WTC11 (cell line): ENCODE measurements around the gene PCGF2. TPM values are rescaled to one million over a fixed set of nuclear protein-coding genes. Genes with fewer than 3 reads are reported as not detected.

Experiments
- ATAC-seq: fragments of 200-7000 bp; cut with Tn5 transposase; 2 replicates; pipeline ENCODE4 v1.10.0; 2021; ENCODE audit warnings: mild to moderate bottlenecking, moderate library complexity
- CTCF ChIA-PET: fragments of 300-600 bp; sonication (Branson Sonifier 250); formaldehyde crosslinking; loops from one replicate; lab custom pipeline; 2021; ENCODE audit warnings: antibody characterized with exemption; lab: Charles Lee
- POLR2A ChIA-PET: fragments of 350-600 bp; sonication (Branson Sonifier 250); formaldehyde crosslinking; loops from one replicate; lab custom pipeline; 2021; ENCODE audit warnings: antibody characterized with exemption; lab: Charles Lee
- DNase-seq: peaks from one replicate; pipeline ENCODE4 v3.0.0; 2021; ENCODE audit warnings: low spot score
- H3K27ac Mint-ChIP-seq: 2 replicates; pipeline ENCODE4 v1.8.0; 2021; ENCODE audit warnings: mixed read lengths
- H3K27me3 Mint-ChIP-seq: 2 replicates; pipeline ENCODE4 v1.8.0; 2021; ENCODE audit warnings: low read depth, mild to moderate bottlenecking, moderate library complexity, mixed read lengths
- H3K36me3 Mint-ChIP-seq: 2 replicates; pipeline ENCODE4 v1.8.0; 2021; ENCODE audit warnings: mixed read lengths
- H3K4me1 Mint-ChIP-seq: 2 replicates; pipeline ENCODE4 v1.8.0; 2022; ENCODE audit warnings: mixed read lengths
- H3K4me3 Mint-ChIP-seq: 2 replicates; pipeline ENCODE4 v1.8.0; 2021; ENCODE audit warnings: mild to moderate bottlenecking, moderate library complexity, mixed read lengths
- H3K9me3 Mint-ChIP-seq: 2 replicates; pipeline ENCODE4 v1.8.0; 2021; ENCODE audit warnings: mixed read lengths
- EMX1 ChIP-seq: fragments of 250-450 bp; sonication (Bioruptor Pico); IDR thresholded peaks from 2 replicates; pipeline ENCODE4 v1.8.0; 2021; ENCODE audit warnings: mild to moderate bottlenecking
- FOXJ3 ChIP-seq: sonication (generic); formaldehyde crosslinking; IDR thresholded peaks from 2 replicates; pipeline ENCODE4 v1.9.0; 2021; ENCODE audit warnings: missing genetic modification reagents, mild to moderate bottlenecking, borderline replicate concordance
- FOXP1 ChIP-seq: sonication (generic); formaldehyde crosslinking; IDR thresholded peaks from 2 replicates; pipeline ENCODE4 v1.8.0; 2022; ENCODE audit warnings: missing genetic modification reagents, mild to moderate bottlenecking, moderate library complexity, borderline replicate concordance
- HMGA2 ChIP-seq: fragments of 250-450 bp; sonication (Bioruptor Pico); IDR thresholded peaks from 2 replicates; pipeline ENCODE4 v1.4.0; 2021; ENCODE audit warnings: mild to moderate bottlenecking, moderate library complexity
- IRF1 ChIP-seq: sonication (generic); formaldehyde crosslinking; IDR thresholded peaks from 2 replicates; pipeline ENCODE4 v1.8.0; 2023; ENCODE audit warnings: missing genetic modification reagents
- JUN ChIP-seq: sonication (generic); formaldehyde crosslinking; IDR thresholded peaks from 2 replicates; pipeline ENCODE4 v1.8.0; 2023; ENCODE audit warnings: mild to moderate bottlenecking, missing genetic modification reagents
- MXD4 ChIP-seq: fragments of 250-450 bp; sonication (Bioruptor Pico); IDR thresholded peaks from 2 replicates; pipeline ENCODE4 v1.8.0; 2021; ENCODE audit warnings: mild to moderate bottlenecking, moderate library complexity, borderline replicate concordance
- MYBL2 ChIP-seq: sonication (generic); formaldehyde crosslinking; IDR thresholded peaks from 2 replicates; pipeline ENCODE4 v1.8.1; 2023; ENCODE audit warnings: mild to moderate bottlenecking, moderate library complexity, missing genetic modification reagents
- NFATC4 ChIP-seq: fragments of 250-450 bp; sonication (Bioruptor Pico); IDR thresholded peaks from 2 replicates; pipeline ENCODE4 v1.9.0; 2021; ENCODE audit warnings: mild to moderate bottlenecking
- NR2C2 ChIP-seq: sonication (generic); formaldehyde crosslinking; IDR thresholded peaks from 2 replicates; pipeline ENCODE4 v1.8.0; 2022; ENCODE audit warnings: mild to moderate bottlenecking, missing genetic modification reagents
- NR3C1 ChIP-seq: sonication (generic); formaldehyde crosslinking; conservative IDR thresholded peaks from 2 replicates; pipeline ENCODE4 v1.8.1; 2023; ENCODE audit warnings: low read depth, mild to moderate bottlenecking, missing genetic modification reagents
- TCF7 ChIP-seq: sonication (generic); formaldehyde crosslinking; IDR thresholded peaks from 2 replicates; pipeline ENCODE4 v1.8.0; 2022; ENCODE audit warnings: mild to moderate bottlenecking, low read depth, missing genetic modification reagents, moderate library complexity
- ZBTB21 ChIP-seq: sonication (generic); formaldehyde crosslinking; IDR thresholded peaks from 2 replicates; pipeline ENCODE4 v1.8.1; 2023; ENCODE audit warnings: mild to moderate bottlenecking, missing genetic modification reagents, borderline replicate concordance
- ZNF263 ChIP-seq: sonication (generic); formaldehyde crosslinking; IDR thresholded peaks from 2 replicates; pipeline ENCODE4 v1.8.1; 2022; ENCODE audit warnings: low read depth, mild to moderate bottlenecking, moderate library complexity, missing genetic modification reagents
- ZNF416 ChIP-seq: fragments of 250-450 bp; sonication (Bioruptor Pico); IDR thresholded peaks from 2 replicates; pipeline ENCODE4 v1.9.0; 2021; ENCODE audit warnings: mild to moderate bottlenecking, inconsistent platforms
- ZNF423 ChIP-seq: fragments of 250-450 bp; sonication (Bioruptor Pico); IDR thresholded peaks from 2 replicates; pipeline ENCODE4 v2.1.2; 2022; ENCODE audit warnings: mild to moderate bottlenecking, moderate library complexity
- ZNF532 ChIP-seq: fragments of 250-450 bp; sonication (Bioruptor Pico); IDR thresholded peaks from 2 replicates; pipeline ENCODE4 v1.9.0; 2021; ENCODE audit warnings: mild to moderate bottlenecking, borderline replicate concordance
- total RNA-seq: library from RNA; stranded (reverse); gene quantifications from 3 replicates; pipeline ENCODE4 v1.2.3, GENCODE V29; 2021
- TF ChIP-seq, protein P1 (sequence below): sonication (generic); formaldehyde crosslinking; conservative IDR thresholded peaks from 2 replicates; pipeline ENCODE4 v1.8.1; 2022; ENCODE audit warnings: mild to moderate bottlenecking, missing genetic modification reagents
- TF ChIP-seq, protein P2 (sequence below): sonication (generic); formaldehyde crosslinking; IDR thresholded peaks from 2 replicates; pipeline ENCODE4 v1.8.1; 2022; ENCODE audit warnings: mild to moderate bottlenecking, missing genetic modification reagents, moderate library complexity, borderline replicate concordance
- TF ChIP-seq, protein P3 (sequence below): sonication (generic); formaldehyde crosslinking; IDR thresholded peaks from 2 replicates; pipeline ENCODE4 v1.8.1; 2023; ENCODE audit warnings: mild to moderate bottlenecking, missing genetic modification reagents
- TF ChIP-seq, protein P4 (sequence below): sonication (generic); formaldehyde crosslinking; IDR thresholded peaks from 2 replicates; pipeline ENCODE4 v1.8.1; 2022; ENCODE audit warnings: missing genetic modification reagents, borderline replicate concordance

PCGF2 gene
- total RNA-seq, 1 experiment from 2014 or later: 104 TPM

GRCh38 chr17:38739305-38739704 is 8.8 kb downstream of the PCGF2 start (continued):
- TF ChIP-seq NR3C1 (CRISPR knock-in tag): no peak
- TF ChIP-seq ZNF263: no peak

GRCh38 chr17:38738686-38739085 is 9.4 kb downstream of the PCGF2 start:
- peaks cover 33% of the 10 kb centered on the region for H3K4me1 Mint-ChIP-seq
- H3K36me3 Mint-ChIP-seq: peaks cover 30% of the 10 kb centered on the region
- no peaks in the 10 kb centered on the region for H3K27me3 Mint-ChIP-seq
- no peaks in the 10 kb centered on the region for H3K9me3 Mint-ChIP-seq
- ChIA-PET POLR2A (no interaction called here), CTCF (no interaction called here)
- no peak overlapping the region; the same call in 1 of the 2 replicates for H3K27ac Mint-ChIP-seq
- no peak for TF ChIP-seq FOXJ3 (CRISPR knock-in tag)
- TF ChIP-seq, protein P1, sequence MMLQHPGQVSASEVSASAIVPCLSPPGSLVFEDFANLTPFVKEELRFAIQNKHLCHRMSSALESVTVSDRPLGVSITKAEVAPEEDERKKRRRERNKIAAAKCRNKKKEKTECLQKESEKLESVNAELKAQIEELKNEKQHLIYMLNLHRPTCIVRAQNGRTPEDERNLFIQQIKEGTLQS (CRISPR knock-in tag): no peak
- TF ChIP-seq ZBTB21: no peak
- DNase-seq: no peak
- no peak overlapping the region for H3K4me3 Mint-ChIP-seq
- no peak for ATAC-seq

DNA sequence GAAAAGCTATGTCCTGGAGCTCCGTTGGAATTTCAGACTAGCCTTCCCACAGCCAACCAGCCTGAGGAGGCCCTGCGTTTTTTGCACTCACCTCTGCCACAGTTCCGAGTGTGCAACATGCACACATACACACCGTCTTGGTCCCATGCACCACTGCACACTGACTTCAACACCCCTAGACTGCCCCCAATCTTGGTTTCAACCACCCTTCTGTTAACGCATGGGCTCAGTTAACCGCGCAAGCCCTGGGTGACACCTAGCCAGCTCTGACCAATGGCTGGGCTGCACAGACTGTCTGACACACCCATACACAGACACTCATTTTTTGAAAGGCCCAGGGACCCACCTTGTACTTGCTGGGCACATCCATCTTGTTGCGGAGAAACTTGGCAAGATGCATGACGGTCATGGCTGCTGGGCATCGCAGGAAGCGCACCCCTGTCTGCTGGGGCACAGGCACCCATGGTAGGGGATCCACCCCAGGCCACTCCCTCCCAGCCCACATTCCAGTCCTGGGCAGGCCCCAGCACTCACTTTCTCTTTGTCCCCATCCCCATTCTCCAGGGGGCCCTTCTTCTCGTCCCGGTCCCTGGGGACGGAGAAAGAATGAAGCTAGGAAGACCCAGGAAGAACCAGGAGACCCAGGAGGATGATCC is 10.0 kb downstream of the PCGF2 start:
- H3K27me3 Mint-ChIP-seq: no peaks in the 10 kb centered on the region
- no peak overlapping the region for H3K27ac Mint-ChIP-seq
- ChIA-PET POLR2A (no interaction called here), CTCF (interaction anchor here (4.0 kb wide), 1 partner anchor 61 kb away, joined by 60 read pairs; no protein-coding TSS in a partner anchor)
- peaks cover 29% of the 10 kb centered on the region for H3K36me3 Mint-ChIP-seq
- no peak overlapping the region for H3K4me3 Mint-ChIP-seq
- DNase-seq (no peak), ATAC-seq (no peak)
- no peaks in the 10 kb centered on the region for H3K9me3 Mint-ChIP-seq
- peaks cover 32% of the 10 kb centered on the region for H3K4me1 Mint-ChIP-seq
- TF ChIP-seq MXD4 (CRISPR knock-in tag) (no peak), MYBL2 (CRISPR knock-in tag) (no peak), IRF1 (CRISPR knock-in tag) (no peak), HMGA2 (CRISPR knock-in tag) (no peak), ZNF416 (CRISPR knock-in tag) (no peak), JUN (no peak), ZNF532 (no peak), TCF7 (CRISPR knock-in tag) (no peak), EMX1 (CRISPR knock-in tag) (no peak), NR2C2 (no peak), FOXP1 (CRISPR knock-in tag) (no peak), ZNF423 (CRISPR knock-in tag) (no peak), NFATC4 (CRISPR knock-in tag) (no peak)
- TF ChIP-seq, protein P2, sequence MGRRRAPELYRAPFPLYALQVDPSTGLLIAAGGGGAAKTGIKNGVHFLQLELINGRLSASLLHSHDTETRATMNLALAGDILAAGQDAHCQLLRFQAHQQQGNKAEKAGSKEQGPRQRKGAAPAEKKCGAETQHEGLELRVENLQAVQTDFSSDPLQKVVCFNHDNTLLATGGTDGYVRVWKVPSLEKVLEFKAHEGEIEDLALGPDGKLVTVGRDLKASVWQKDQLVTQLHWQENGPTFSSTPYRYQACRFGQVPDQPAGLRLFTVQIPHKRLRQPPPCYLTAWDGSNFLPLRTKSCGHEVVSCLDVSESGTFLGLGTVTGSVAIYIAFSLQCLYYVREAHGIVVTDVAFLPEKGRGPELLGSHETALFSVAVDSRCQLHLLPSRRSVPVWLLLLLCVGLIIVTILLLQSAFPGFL (CRISPR knock-in tag): no peak
- TF ChIP-seq, protein P3, sequence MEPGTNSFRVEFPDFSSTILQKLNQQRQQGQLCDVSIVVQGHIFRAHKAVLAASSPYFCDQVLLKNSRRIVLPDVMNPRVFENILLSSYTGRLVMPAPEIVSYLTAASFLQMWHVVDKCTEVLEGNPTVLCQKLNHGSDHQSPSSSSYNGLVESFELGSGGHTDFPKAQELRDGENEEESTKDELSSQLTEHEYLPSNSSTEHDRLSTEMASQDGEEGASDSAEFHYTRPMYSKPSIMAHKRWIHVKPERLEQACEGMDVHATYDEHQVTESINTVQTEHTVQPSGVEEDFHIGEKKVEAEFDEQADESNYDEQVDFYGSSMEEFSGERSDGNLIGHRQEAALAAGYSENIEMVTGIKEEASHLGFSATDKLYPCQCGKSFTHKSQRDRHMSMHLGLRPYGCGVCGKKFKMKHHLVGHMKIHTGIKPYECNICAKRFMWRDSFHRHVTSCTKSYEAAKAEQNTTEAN (CRISPR knock-in tag): no peak
- TF ChIP-seq, protein P4, sequence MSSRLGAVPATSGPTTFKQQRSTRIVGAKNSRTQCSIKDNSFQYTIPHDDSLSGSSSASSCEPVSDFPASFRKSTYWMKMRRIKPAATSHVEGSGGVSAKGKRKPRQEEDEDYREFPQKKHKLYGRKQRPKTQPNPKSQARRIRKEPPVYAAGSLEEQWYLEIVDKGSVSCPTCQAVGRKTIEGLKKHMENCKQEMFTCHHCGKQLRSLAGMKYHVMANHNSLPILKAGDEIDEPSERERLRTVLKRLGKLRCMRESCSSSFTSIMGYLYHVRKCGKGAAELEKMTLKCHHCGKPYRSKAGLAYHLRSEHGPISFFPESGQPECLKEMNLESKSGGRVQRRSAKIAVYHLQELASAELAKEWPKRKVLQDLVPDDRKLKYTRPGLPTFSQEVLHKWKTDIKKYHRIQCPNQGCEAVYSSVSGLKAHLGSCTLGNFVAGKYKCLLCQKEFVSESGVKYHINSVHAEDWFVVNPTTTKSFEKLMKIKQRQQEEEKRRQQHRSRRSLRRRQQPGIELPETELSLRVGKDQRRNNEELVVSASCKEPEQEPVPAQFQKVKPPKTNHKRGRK (CRISPR knock-in tag): no peak
